WTC11 (cell line): Measurements from ENCODE around the gene COL5A2. TPM values are rescaled to one million over a fixed set of nuclear protein-coding genes. Genes with fewer than 3 reads are reported as not detected.

Experiments
- ATAC-seq: fragments of 200-7000 bp; cut with Tn5 transposase; 2 replicates; pipeline ENCODE4 v1.10.0; 2021; ENCODE audit warnings: mild to moderate bottlenecking, moderate library complexity
- Bru-seq: library from RNA; stranded (reverse); fragments of 400-500 nt; gene quantifications from one replicate; lab custom pipeline; 2021; lab: Mats Ljungman, UMichigan
- CTCF ChIA-PET: fragments of 300-600 bp; sonication (Branson Sonifier 250); formaldehyde crosslinking; loops from one replicate; lab custom pipeline; 2021; ENCODE audit warnings: antibody characterized with exemption; lab: Charles Lee
- POLR2A ChIA-PET: fragments of 350-600 bp; sonication (Branson Sonifier 250); formaldehyde crosslinking; loops from one replicate; lab custom pipeline; 2021; ENCODE audit warnings: antibody characterized with exemption; lab: Charles Lee
- DNase-seq: peaks from one replicate; pipeline ENCODE4 v3.0.0; 2021; ENCODE audit warnings: low spot score
- H3K27ac Mint-ChIP-seq: 2 replicates; pipeline ENCODE4 v1.8.0; 2021; ENCODE audit warnings: mixed read lengths
- H3K27me3 Mint-ChIP-seq: 2 replicates; pipeline ENCODE4 v1.8.0; 2021; ENCODE audit warnings: low read depth, mild to moderate bottlenecking, moderate library complexity, mixed read lengths
- H3K36me3 Mint-ChIP-seq: 2 replicates; pipeline ENCODE4 v1.8.0; 2021; ENCODE audit warnings: mixed read lengths
- H3K4me1 Mint-ChIP-seq: 2 replicates; pipeline ENCODE4 v1.8.0; 2022; ENCODE audit warnings: mixed read lengths
- H3K4me3 Mint-ChIP-seq: 2 replicates; pipeline ENCODE4 v1.8.0; 2021; ENCODE audit warnings: mild to moderate bottlenecking, moderate library complexity, mixed read lengths
- H3K9me3 Mint-ChIP-seq: 2 replicates; pipeline ENCODE4 v1.8.0; 2021; ENCODE audit warnings: mixed read lengths
- CBFB ChIP-seq: sonication (generic); formaldehyde crosslinking; IDR thresholded peaks from 2 replicates; pipeline ENCODE4 v1.8.1; 2022; ENCODE audit warnings: mild to moderate bottlenecking, low read depth, missing genetic modification reagents
- CREM ChIP-seq: sonication (generic); formaldehyde crosslinking; IDR thresholded peaks from 2 replicates; pipeline ENCODE4 v1.8.1; 2022; ENCODE audit warnings: mild to moderate bottlenecking, missing genetic modification reagents, moderate library complexity
- FOXK1 ChIP-seq: sonication (generic); formaldehyde crosslinking; IDR thresholded peaks from 2 replicates; pipeline ENCODE4 v1.8.0; 2022; ENCODE audit warnings: mild to moderate bottlenecking, moderate library complexity, missing genetic modification reagents
- RORB ChIP-seq: fragments of 250-450 bp; sonication (Bioruptor Pico); IDR thresholded peaks from 2 replicates; pipeline ENCODE4 v1.9.0; 2021; ENCODE audit warnings: mild to moderate bottlenecking
- SMAD3 ChIP-seq: sonication (generic); formaldehyde crosslinking; IDR thresholded peaks from 2 replicates; pipeline ENCODE4 v1.8.0; 2022; ENCODE audit warnings: missing genetic modification reagents, mild to moderate bottlenecking, borderline replicate concordance
- SOX15 ChIP-seq: fragments of 250-450 bp; sonication (Bioruptor Pico); IDR thresholded peaks from 2 replicates; pipeline ENCODE4 v1.9.0; 2021; ENCODE audit warnings: mild to moderate bottlenecking
- TCF7 ChIP-seq: sonication (generic); formaldehyde crosslinking; IDR thresholded peaks from 2 replicates; pipeline ENCODE4 v1.8.0; 2022; ENCODE audit warnings: mild to moderate bottlenecking, low read depth, missing genetic modification reagents, moderate library complexity
- TEAD1 ChIP-seq: sonication (generic); formaldehyde crosslinking; IDR thresholded peaks from 2 replicates; pipeline ENCODE4 v1.8.0; 2022; ENCODE audit warnings: mild to moderate bottlenecking, missing genetic modification reagents
- TP53 ChIP-seq: sonication (generic); formaldehyde crosslinking; IDR thresholded peaks from 2 replicates; pipeline ENCODE4 v1.8.1; 2023; ENCODE audit warnings: mild to moderate bottlenecking, missing genetic modification reagents
- long read RNA-seq, 3 experiments: library from RNA in 1 of 3; library from capped mRNA in 1 of 3; library from polyadenylated mRNA in 1 of 3; unstranded in 2 of 3; stranded (forward) in 1 of 3; transcript quantifications; one replicate each; pipeline ENCODE4 v2.0.0, GENCODE V29; 2021
- total RNA-seq: library from RNA; stranded (reverse); gene quantifications from 3 replicates; pipeline ENCODE4 v1.2.3, GENCODE V29; 2021
- TF ChIP-seq, protein P1 (sequence below): fragments of 250-450 bp; sonication (Bioruptor Pico); IDR thresholded peaks from 2 replicates; pipeline ENCODE4 v1.8.0; 2021; ENCODE audit warnings: mild to moderate bottlenecking
- TF ChIP-seq, protein P2 (sequence below): fragments of 250-450 bp; sonication (Bioruptor Pico); IDR thresholded peaks from 2 replicates; pipeline ENCODE4 v1.9.0; 2021; ENCODE audit warnings: mild to moderate bottlenecking, borderline replicate concordance
- TF ChIP-seq, protein P3 (sequence below): sonication (generic); formaldehyde crosslinking; IDR thresholded peaks from 2 replicates; pipeline ENCODE4 v1.8.0; 2022; ENCODE audit warnings: mild to moderate bottlenecking, missing genetic modification reagents
- TF ChIP-seq, protein P4 (sequence below): sonication (generic); formaldehyde crosslinking; IDR thresholded peaks from 2 replicates; pipeline ENCODE4 v1.8.0; 2022; ENCODE audit warnings: missing genetic modification reagents
- TF ChIP-seq, protein P5 (sequence below): sonication (generic); formaldehyde crosslinking; IDR thresholded peaks from 2 replicates; pipeline ENCODE4 v1.8.1; 2023; ENCODE audit warnings: mild to moderate bottlenecking, moderate library complexity, missing genetic modification reagents

COL5A2 gene
- total RNA-seq (16.0 to 18.4 TPM (median 17.2 TPM) in 3 replicates), Bru-seq, nascent RNA (percentile 57 among the genes with signal in this experiment)
- long read RNA-seq, experiment 1, full-length matches to known transcripts: 24 of 76 reads
- long read RNA-seq, experiment 1, partial matches to known transcripts: 45 of 76 reads
- long read RNA-seq, experiment 1, other reads (novel, unspliced or antisense): 7 of 76 reads
- long read RNA-seq, experiment 2, full-length matches to known transcripts: 1 of 38 reads
- long read RNA-seq, experiment 2, partial matches to known transcripts: 14 of 38 reads
- long read RNA-seq, experiment 2, other reads (novel, unspliced or antisense): 23 of 38 reads
- long read RNA-seq, experiment 3: 0 reads

DNA sequence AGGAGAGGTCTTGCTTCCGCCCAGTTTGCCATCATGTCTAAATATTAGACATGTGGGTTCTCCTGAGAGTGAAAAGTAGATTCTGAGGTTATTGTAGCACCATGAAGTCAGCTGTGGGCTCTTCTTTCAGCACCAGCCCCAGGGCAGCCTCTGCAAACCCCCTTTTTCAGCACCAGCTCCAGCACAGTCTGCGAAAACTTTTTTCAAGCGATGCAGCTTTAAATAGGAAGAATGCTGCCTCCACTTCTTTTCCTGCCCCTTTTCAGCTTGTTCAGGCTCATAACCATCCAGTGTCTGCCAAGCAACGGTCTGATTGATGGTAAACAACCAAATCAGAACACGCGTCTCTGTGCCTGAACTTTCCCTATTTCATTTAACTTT is at the start of gene COL5A2:
Gene COL5A2, minus strand, starts transcription at position 192 of the 381 bp plus-strand sequence. Its CDS starts 157 bp downstream, at position 35.
- Mint-ChIP-seq H3K27ac (peak within 1 kb of the TSS; percentile 92), H3K27me3 (no peaks in the 10 kb centered on the region), H3K4me1 (peaks cover 31% of the 10 kb centered on the region), H3K4me3 (peak within 1 kb of the TSS; percentile 79), H3K9me3 (no peaks in the 10 kb centered on the region), H3K36me3 (no peaks in the 10 kb centered on the region)
- no peak for DNase-seq
- TF ChIP-seq SMAD3: no peak
- TF ChIP-seq, protein P1, sequence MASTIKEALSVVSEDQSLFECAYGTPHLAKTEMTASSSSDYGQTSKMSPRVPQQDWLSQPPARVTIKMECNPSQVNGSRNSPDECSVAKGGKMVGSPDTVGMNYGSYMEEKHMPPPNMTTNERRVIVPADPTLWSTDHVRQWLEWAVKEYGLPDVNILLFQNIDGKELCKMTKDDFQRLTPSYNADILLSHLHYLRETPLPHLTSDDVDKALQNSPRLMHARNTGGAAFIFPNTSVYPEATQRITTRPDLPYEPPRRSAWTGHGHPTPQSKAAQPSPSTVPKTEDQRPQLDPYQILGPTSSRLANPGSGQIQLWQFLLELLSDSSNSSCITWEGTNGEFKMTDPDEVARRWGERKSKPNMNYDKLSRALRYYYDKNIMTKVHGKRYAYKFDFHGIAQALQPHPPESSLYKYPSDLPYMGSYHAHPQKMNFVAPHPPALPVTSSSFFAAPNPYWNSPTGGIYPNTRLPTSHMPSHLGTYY: no peak
- no peak for TF ChIP-seq TP53 (CRISPR knock-in tag)
- no peak for TF ChIP-seq SOX15
- TF ChIP-seq, protein P2, sequence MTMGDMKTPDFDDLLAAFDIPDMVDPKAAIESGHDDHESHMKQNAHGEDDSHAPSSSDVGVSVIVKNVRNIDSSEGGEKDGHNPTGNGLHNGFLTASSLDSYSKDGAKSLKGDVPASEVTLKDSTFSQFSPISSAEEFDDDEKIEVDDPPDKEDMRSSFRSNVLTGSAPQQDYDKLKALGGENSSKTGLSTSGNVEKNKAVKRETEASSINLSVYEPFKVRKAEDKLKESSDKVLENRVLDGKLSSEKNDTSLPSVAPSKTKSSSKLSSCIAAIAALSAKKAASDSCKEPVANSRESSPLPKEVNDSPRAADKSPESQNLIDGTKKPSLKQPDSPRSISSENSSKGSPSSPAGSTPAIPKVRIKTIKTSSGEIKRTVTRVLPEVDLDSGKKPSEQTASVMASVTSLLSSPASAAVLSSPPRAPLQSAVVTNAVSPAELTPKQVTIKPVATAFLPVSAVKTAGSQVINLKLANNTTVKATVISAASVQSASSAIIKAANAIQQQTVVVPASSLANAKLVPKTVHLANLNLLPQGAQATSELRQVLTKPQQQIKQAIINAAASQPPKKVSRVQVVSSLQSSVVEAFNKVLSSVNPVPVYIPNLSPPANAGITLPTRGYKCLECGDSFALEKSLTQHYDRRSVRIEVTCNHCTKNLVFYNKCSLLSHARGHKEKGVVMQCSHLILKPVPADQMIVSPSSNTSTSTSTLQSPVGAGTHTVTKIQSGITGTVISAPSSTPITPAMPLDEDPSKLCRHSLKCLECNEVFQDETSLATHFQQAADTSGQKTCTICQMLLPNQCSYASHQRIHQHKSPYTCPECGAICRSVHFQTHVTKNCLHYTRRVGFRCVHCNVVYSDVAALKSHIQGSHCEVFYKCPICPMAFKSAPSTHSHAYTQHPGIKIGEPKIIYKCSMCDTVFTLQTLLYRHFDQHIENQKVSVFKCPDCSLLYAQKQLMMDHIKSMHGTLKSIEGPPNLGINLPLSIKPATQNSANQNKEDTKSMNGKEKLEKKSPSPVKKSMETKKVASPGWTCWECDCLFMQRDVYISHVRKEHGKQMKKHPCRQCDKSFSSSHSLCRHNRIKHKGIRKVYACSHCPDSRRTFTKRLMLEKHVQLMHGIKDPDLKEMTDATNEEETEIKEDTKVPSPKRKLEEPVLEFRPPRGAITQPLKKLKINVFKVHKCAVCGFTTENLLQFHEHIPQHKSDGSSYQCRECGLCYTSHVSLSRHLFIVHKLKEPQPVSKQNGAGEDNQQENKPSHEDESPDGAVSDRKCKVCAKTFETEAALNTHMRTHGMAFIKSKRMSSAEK (CRISPR knock-in tag): no peak
- TF ChIP-seq FOXK1 (CRISPR knock-in tag): no peak
- no peak for TF ChIP-seq TEAD1 (CRISPR knock-in tag)
- TF ChIP-seq, protein P3, sequence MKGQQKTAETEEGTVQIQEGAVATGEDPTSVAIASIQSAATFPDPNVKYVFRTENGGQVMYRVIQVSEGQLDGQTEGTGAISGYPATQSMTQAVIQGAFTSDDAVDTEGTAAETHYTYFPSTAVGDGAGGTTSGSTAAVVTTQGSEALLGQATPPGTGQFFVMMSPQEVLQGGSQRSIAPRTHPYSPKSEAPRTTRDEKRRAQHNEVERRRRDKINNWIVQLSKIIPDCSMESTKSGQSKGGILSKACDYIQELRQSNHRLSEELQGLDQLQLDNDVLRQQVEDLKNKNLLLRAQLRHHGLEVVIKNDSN (CRISPR knock-in tag): no peak
- no peak for TF ChIP-seq TCF7 (CRISPR knock-in tag)
- TF ChIP-seq CREM (CRISPR knock-in tag): no peak
- POLR2A ChIA-PET: no interaction called here
- peak; percentile 82 for ATAC-seq
- CTCF ChIA-PET: interaction anchor here (1.1 to 2.5 kb wide), 3 partner anchors 35 to 51 kb away, joined by 3 to 22 read pairs (median 4); no protein-coding TSS in a partner anchor

DNA sequence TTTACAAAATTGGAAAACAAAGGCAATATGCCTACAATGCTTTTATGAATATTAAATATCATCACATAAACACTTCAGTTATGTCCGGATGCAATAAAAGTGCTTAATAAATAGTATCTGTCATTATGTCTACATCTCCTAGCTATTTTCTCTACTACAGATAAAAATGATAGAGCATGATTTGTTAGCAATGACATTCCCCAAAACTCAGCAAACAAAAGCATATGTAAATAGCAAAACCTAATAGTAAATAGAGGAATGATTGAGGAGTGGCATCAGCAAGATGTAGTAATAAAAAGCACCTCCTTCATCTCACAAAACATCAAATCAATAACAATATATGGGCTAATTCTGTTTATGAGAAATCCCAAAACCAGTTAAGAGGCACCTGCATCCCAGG is 46.5 kb upstream of the COL5A2 start:
- ChIA-PET POLR2A (no interaction called here), CTCF (no interaction called here)
- H3K4me3 Mint-ChIP-seq: no peak overlapping the region
- peaks cover 10% of the 10 kb centered on the region for H3K4me1 Mint-ChIP-seq
- TF ChIP-seq, protein P4, sequence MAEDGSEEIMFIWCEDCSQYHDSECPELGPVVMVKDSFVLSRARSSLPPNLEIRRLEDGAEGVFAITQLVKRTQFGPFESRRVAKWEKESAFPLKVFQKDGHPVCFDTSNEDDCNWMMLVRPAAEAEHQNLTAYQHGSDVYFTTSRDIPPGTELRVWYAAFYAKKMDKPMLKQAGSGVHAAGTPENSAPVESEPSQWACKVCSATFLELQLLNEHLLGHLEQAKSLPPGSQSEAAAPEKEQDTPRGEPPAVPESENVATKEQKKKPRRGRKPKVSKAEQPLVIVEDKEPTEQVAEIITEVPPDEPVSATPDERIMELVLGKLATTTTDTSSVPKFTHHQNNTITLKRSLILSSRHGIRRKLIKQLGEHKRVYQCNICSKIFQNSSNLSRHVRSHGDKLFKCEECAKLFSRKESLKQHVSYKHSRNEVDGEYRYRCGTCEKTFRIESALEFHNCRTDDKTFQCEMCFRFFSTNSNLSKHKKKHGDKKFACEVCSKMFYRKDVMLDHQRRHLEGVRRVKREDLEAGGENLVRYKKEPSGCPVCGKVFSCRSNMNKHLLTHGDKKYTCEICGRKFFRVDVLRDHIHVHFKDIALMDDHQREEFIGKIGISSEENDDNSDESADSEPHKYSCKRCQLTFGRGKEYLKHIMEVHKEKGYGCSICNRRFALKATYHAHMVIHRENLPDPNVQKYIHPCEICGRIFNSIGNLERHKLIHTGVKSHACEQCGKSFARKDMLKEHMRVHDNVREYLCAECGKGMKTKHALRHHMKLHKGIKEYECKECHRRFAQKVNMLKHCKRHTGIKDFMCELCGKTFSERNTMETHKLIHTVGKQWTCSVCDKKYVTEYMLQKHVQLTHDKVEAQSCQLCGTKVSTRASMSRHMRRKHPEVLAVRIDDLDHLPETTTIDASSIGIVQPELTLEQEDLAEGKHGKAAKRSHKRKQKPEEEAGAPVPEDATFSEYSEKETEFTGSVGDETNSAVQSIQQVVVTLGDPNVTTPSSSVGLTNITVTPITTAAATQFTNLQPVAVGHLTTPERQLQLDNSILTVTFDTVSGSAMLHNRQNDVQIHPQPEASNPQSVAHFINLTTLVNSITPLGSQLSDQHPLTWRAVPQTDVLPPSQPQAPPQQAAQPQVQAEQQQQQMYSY (CRISPR knock-in tag): no peak
- no peak for TF ChIP-seq CBFB (CRISPR knock-in tag)
- TF ChIP-seq, protein P1: no peak
- no peak for TF ChIP-seq RORB
- TF ChIP-seq, protein P5, sequence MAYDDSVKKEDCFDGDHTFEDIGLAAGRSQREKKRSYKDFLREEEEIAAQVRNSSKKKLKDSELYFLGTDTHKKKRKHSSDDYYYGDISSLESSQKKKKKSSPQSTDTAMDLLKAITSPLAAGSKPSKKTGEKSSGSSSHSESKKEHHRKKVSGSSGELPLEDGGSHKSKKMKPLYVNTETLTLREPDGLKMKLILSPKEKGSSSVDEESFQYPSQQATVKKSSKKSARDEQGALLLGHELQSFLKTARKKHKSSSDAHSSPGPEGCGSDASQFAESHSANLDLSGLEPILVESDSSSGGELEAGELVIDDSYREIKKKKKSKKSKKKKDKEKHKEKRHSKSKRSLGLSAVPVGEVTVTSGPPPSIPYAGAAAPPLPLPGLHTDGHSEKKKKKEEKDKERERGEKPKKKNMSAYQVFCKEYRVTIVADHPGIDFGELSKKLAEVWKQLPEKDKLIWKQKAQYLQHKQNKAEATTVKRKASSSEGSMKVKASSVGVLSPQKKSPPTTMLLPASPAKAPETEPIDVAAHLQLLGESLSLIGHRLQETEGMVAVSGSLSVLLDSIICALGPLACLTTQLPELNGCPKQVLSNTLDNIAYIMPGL (CRISPR knock-in tag): no peak
- DNase-seq (no peak), ATAC-seq (no peak)
- H3K27me3 Mint-ChIP-seq: no peaks in the 10 kb centered on the region
- H3K36me3 Mint-ChIP-seq: no peaks in the 10 kb centered on the region
- no peak overlapping the region for H3K27ac Mint-ChIP-seq
- H3K9me3 Mint-ChIP-seq: no peaks in the 10 kb centered on the region
